HCT116 (cell line): Measurements from ENCODE around the gene MYO16. TPM values are rescaled to one million over a fixed set of nuclear protein-coding genes. Genes with fewer than 3 reads are reported as not detected.

ENCODE experiments used
- ATAC-seq: fragments of 200-7000 bp; cut with Tn5 transposase; 2 replicates; pipeline ENCODE4 v1.9.1; 2020; ENCODE audit warnings: mild to moderate bottlenecking, moderate library complexity
- BruUV-seq: library from RNA; stranded (reverse); fragments of 400-500 nt; replicated peaks from 2 replicates; lab custom pipeline; 2021; lab: Mats Ljungman, UMichigan
- CTCF ChIA-PET: fragments of 300-600 bp; sonication (Branson Sonifier 250); formaldehyde crosslinking; loops from one replicate; lab custom pipeline; 2021; ENCODE audit warnings: antibody characterized with exemption; lab: Charles Lee
- POLR2A ChIA-PET: fragments of 300-600, 350-600 bp; sonication (Branson Sonifier 250); formaldehyde crosslinking; loops from one replicate; lab custom pipeline; 2021; ENCODE audit warnings: antibody characterized with exemption; lab: Charles Lee
- RAD21 ChIA-PET, 2 experiments: fragments of 300-600 bp; sonication (Branson Sonifier 250); formaldehyde crosslinking; loops; one replicate each; lab custom pipeline; 2023; ENCODE audit warnings: low total read pairs in 2 of 2; ENCODE audit not compliant: uncharacterized antibody in 2 of 2, unreplicated experiment in 2 of 2, low non-redundant PET in 1 of 2; lab: Charles Lee
- DNase-seq: peaks from one replicate; pipeline ENCODE4 v3.0.0-alpha.2; 2010; ENCODE audit warnings: low read depth, low spot score
- H2AFZ ChIP-seq: fragments of 200-600 bp; shearing (Covaris generic), sonication (generic); 2 replicates; pipeline ENCODE4 v1.6.1; 2017; ENCODE audit warnings: low read depth, mixed run types, mixed read lengths, antibody characterized with exemption, low read length; ENCODE audit not compliant: poor library complexity, severe bottlenecking
- H3K27ac ChIP-seq: 2 replicates; pipeline ENCODE4 v1.5.1; 2012; ENCODE audit warnings: low read depth, low read length
- H3K27me3 ChIP-seq: fragments of 200-600 bp; sonication (generic); 2 replicates; pipeline ENCODE4 v1.6.1; 2016; ENCODE audit warnings: mixed run types, low read length, mixed read lengths; ENCODE audit not compliant: insufficient read depth
- H3K36me3 ChIP-seq, 2 experiments: fragments of 200-500 bp in 1 of 2; fragments of 200-600 bp in 1 of 2; sonication (Bioruptor generic) in 1 of 2; sonication (generic) in 1 of 2; 2 replicates each; pipeline versions ENCODE4 v1.5.1 to v1.6.1; 2014 to 2016; ENCODE audit warnings: low read length in 2 of 2, inconsistent platforms in 1 of 2, mixed read lengths in 1 of 2, mixed run types in 1 of 2; ENCODE audit not compliant: insufficient read depth in 2 of 2, control insufficient read depth in 1 of 2
- H3K4me1 ChIP-seq, 2 experiments: fragments of 200-600 bp in 1 of 2; sonication (generic) in 1 of 2; 2 replicates each; pipeline versions ENCODE4 v1.5.1 to v1.6.1; 2012 to 2017; ENCODE audit warnings: low read length in 2 of 2, inconsistent platforms in 1 of 2, mild to moderate bottlenecking in 1 of 2, mixed read lengths in 1 of 2, mixed run types in 1 of 2, moderate library complexity in 1 of 2; ENCODE audit not compliant: insufficient read depth in 2 of 2, control insufficient read depth in 1 of 2
- H3K4me2 ChIP-seq: fragments of 200-600 bp; sonication (generic); 2 replicates; pipeline ENCODE4 v1.6.1; 2017; ENCODE audit warnings: mixed run types, low read length, mixed read lengths
- H3K4me3 ChIP-seq, 2 experiments: fragments of 200-600 bp in 1 of 2; sonication (generic) in 1 of 2; replicated peaks in 1 of 2; 2 replicates each; pipeline ENCODE4 v1.5.1; 2011 to 2016; ENCODE audit warnings: low read length in 2 of 2, control low read depth in 1 of 2, low read depth in 1 of 2, mild to moderate bottlenecking in 1 of 2, mixed read lengths in 1 of 2, mixed run types in 1 of 2
- H3K79me2 ChIP-seq: fragments of 200-600 bp; sonication (generic); 2 replicates; pipeline ENCODE4 v1.6.1; 2017; ENCODE audit warnings: mild to moderate bottlenecking, mixed run types, low read length, moderate library complexity, mixed read lengths; ENCODE audit not compliant: insufficient read depth
- H3K9ac ChIP-seq: fragments of 200-600 bp; sonication (generic); 2 replicates; pipeline ENCODE4 v1.6.1; 2016; ENCODE audit warnings: low read length, mixed read lengths
- H3K9me2 ChIP-seq: fragments of 200-600 bp; sonication (generic), shearing (Covaris generic); 2 replicates; pipeline ENCODE4 v1.6.1; 2017; ENCODE audit warnings: mixed run types, mild to moderate bottlenecking, moderate library complexity; ENCODE audit not compliant: insufficient read depth
- H3K9me3 ChIP-seq, 2 experiments: fragments of 200-500 bp in 1 of 2; fragments of 200-600 bp in 1 of 2; sonication (Bioruptor generic) in 1 of 2; sonication (generic) in 1 of 2; 2 replicates each; pipeline ENCODE4 v1.6.1; 2014 to 2017; ENCODE audit warnings: low read length in 2 of 2, mixed read lengths in 2 of 2, inconsistent platforms in 1 of 2, low read depth in 1 of 2, mild to moderate bottlenecking in 1 of 2, mixed run types in 1 of 2, moderate library complexity in 1 of 2; ENCODE audit not compliant: control insufficient read depth in 1 of 2, insufficient read depth in 1 of 2
- H4K20me1 ChIP-seq: fragments of 200-600 bp; sonication (generic), shearing (Covaris generic); 2 replicates; pipeline ENCODE4 v1.6.1; 2017; ENCODE audit warnings: mixed run types, mild to moderate bottlenecking, moderate library complexity; ENCODE audit not compliant: insufficient read depth
- CEBPB ChIP-seq: IDR thresholded peaks from 2 replicates; pipeline ENCODE4 v1.6.1; 2012; ENCODE audit warnings: low read depth
- CTCF ChIP-seq, 3 experiments: fragments of 200-600 bp in 1 of 3; sonication (generic) in 1 of 3; IDR thresholded peaks in 2 of 3; conservative IDR thresholded peaks in 1 of 3; 2 replicates each; pipeline ENCODE4 v1.5.1; 2012 to 2017; ENCODE audit warnings: low read depth in 2 of 3, low read length in 2 of 3, antibody characterized with exemption in 1 of 3, borderline replicate concordance in 1 of 3, control low read depth in 1 of 3, mild to moderate bottlenecking in 1 of 3, mixed read lengths in 1 of 3, mixed run types in 1 of 3, moderate library complexity in 1 of 3; ENCODE audit not compliant: insufficient read depth in 1 of 3
- ELF1 ChIP-seq: IDR thresholded peaks from 2 replicates; pipeline ENCODE4 v1.6.1; 2012; ENCODE audit warnings: low read depth, borderline replicate concordance
- EZH2 ChIP-seq: fragments of 200-600 bp; sonication (generic); IDR thresholded peaks from 2 replicates; pipeline ENCODE4 v1.6.1; 2017; ENCODE audit warnings: antibody characterized with exemption, mixed run types
- EZH2phosphoT487 ChIP-seq: fragments of 200-600 bp; IDR thresholded peaks from 2 replicates; pipeline ENCODE4 v1.6.1; 2018; ENCODE audit warnings: antibody characterized with exemption, borderline replicate concordance
- JUND ChIP-seq: IDR thresholded peaks from 2 replicates; pipeline ENCODE4 v1.6.1; 2012
- MAX ChIP-seq: IDR thresholded peaks from 2 replicates; pipeline ENCODE4 v1.6.1; 2012
- POLR2A ChIP-seq: IDR thresholded peaks from 2 replicates; pipeline ENCODE4 v1.7.0; 2011; ENCODE audit warnings: borderline replicate concordance; ENCODE audit not compliant: insufficient read depth, insufficient read length; ENCODE audit errors: extremely low read depth
- RAD21 ChIP-seq: IDR thresholded peaks from 2 replicates; pipeline ENCODE4 v1.6.1; 2012; ENCODE audit warnings: low read depth, mild to moderate bottlenecking
- REST ChIP-seq: IDR thresholded peaks from 2 replicates; pipeline ENCODE4 v1.6.1; 2012; ENCODE audit warnings: low read depth
- SIN3A ChIP-seq: IDR thresholded peaks from 2 replicates; pipeline ENCODE4 v1.6.1; 2012; ENCODE audit warnings: low read depth
- SRF ChIP-seq: IDR thresholded peaks from 2 replicates; pipeline ENCODE4 v1.6.1; 2012; ENCODE audit warnings: low read depth
- TCF7L2 ChIP-seq: IDR thresholded peaks from 2 replicates; pipeline ENCODE4 v1.7.0; 2011; ENCODE audit warnings: borderline replicate concordance, inconsistent platforms; ENCODE audit not compliant: insufficient read depth, insufficient read length; ENCODE audit errors: extremely low read depth
- ZFX ChIP-seq: fragments of 450-650 bp; IDR thresholded peaks from 2 replicates; pipeline ENCODE4 v1.6.1; 2017
- intact Hi-C: fragments of 100-400 bp; cut with micrococcal nuclease; formaldehyde crosslinking; loops from 2 replicates; pipeline ENCODE4 v1.10.0; 2022
- total RNA-seq: library from RNA; stranded (reverse); gene quantifications from one replicate; pipeline ENCODE4 v1.2.1, GENCODE V29; 2021; ENCODE audit not compliant: unreplicated experiment

The MYO16 gene
- total RNA-seq, 1 experiment from 2014 or later: 0.07 TPM

- Histone ChIP-seq H3K36me3 (no peaks in the 10 kb centered on the region), H3K4me2 (no peak overlapping the region), H3K9me3 (no peaks in the 10 kb centered on the region), H2AFZ (no peak overlapping the region), H3K27me3 (no peaks in the 10 kb centered on the region), H3K9me2 (no peaks in the 10 kb centered on the region), H3K27ac (no peak overlapping the region), H3K4me1 (no peaks in the 10 kb centered on the region), H3K4me3 (no peak overlapping the region), H3K79me2 (no peaks in the 10 kb centered on the region), H4K20me1 (no peaks in the 10 kb centered on the region), H3K9ac (no peak overlapping the region)
- ChIA-PET POLR2A (no interaction called here), CTCF (no interaction called here), RAD21 (no interaction called here)
- DNase-seq: no peak
- no peak for TF ChIP-seq POLR2A
- TF ChIP-seq JUND: no peak
- no peak for TF ChIP-seq SRF
- no peak for TF ChIP-seq CTCF (IDR thresholded peaks at IDR 0.05 in 2 of 3, conservative IDR thresholded peaks at IDR 0.05 in 1 of 3; ENCODE audit: borderline replicate concordance in 1 of 3, insufficient read depth in 1 of 3, low read depth in 2 of 3, low read length in 2 of 3)
- TF ChIP-seq ZFX: no peak
- no peak for TF ChIP-seq SIN3A
- TF ChIP-seq CEBPB: no peak
- TF ChIP-seq EZH2phosphoT487: no peak
- TF ChIP-seq MAX: no peak
- TF ChIP-seq ELF1: no peak
- TF ChIP-seq REST: no peak
- no peak for TF ChIP-seq TCF7L2
- no peak for TF ChIP-seq EZH2
- TF ChIP-seq RAD21: no peak
- no TSS peak for BruUV-seq
- intact Hi-C loops: loop anchor here (5.0 kb wide), 1 partner anchor 46 kb away; no protein-coding TSS in a partner anchor
- no peak for ATAC-seq
Observed at GRCh38 chr13:109043636-109044035, 414.2 kb downstream of the MYO16 start.
